ENCODE measurements around the gene DPYSL4.

Gene DPYSL4

GRCh38 chr10:132197271-132198067 is 10.7 kb downstream of the DPYSL4 start:
- DNase-seq = no peak

DNA sequence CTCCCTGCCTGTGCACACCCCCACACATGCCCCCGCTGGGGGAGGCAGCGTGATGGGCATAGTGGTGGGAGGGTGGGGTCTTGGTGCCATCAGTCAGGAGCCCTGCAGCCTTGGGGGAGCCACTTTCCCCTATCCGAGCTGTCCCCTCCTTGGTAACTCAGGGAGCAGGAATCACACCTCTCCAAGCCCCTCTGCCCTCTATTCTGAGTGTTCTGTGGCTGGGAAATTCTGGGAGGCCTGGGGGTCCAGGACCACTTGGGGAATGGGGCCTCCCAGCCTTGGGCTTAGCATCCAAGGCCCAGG is 11.3 kb downstream of the DPYSL4 start:
- no peak for DNase-seq

- DNase-seq = no peak
Measured at GRCh38 chr10:132198381-132199181, 11.8 kb downstream of the DPYSL4 start.

GRCh38 chr10:132199268-132199853 is 12.6 kb downstream of the DPYSL4 start:
- DNase-seq = no peak

- no peak for DNase-seq
Measured at GRCh38 chr10:132199854-132200311, 13.1 kb downstream of the DPYSL4 start.

- DNase-seq = no peak
Measured at GRCh38 chr10:132200344-132201110, 13.8 kb downstream of the DPYSL4 start.

- no peak for DNase-seq
Measured at GRCh38 chr10:132201111-132201969, 14.6 kb downstream of the DPYSL4 start.

- DNase-seq = no peak
Measured at GRCh38 chr10:132202070-132202970, 15.6 kb downstream of the DPYSL4 start.

DNA sequence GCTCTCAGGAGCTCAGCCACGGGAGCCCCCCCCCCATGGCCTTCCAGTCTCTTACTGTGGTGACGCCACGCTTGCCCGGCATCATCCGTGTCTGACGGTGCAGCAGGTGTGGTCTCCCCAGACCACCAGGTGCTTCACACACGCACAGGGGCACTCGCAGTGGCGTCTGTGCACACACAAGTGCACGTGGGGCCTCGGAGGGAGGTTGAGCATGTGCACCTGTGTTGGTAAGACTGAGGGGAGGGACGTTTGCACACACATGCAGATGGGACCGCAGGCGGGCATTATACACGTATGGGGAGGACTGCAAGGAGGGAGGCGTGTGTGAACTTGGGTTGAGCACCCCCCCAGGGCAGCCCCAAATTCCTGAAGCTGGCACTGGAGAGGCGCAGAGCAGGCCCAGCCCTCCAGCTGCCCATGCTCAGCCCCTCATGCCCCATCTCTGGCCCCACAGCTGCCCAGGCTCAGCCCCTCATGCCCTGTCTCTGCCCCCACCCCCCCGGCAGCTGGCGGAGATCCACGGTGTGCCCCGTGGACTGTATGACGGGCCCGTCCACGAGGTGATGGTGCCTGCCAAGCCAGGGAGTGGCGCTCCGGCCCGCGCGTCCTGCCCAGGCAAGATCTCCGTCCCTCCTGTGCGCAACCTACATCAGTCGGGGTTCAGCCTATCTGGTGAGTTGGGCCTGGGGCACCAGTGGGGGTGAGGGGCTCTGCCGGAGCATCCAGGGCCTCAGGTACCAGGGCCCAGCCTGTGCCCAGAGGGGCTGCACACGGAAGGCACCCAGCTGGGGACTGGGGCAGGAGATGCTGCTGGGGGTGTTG is 16.7 kb downstream of the DPYSL4 start:
- DNase-seq = no peak

DNA sequence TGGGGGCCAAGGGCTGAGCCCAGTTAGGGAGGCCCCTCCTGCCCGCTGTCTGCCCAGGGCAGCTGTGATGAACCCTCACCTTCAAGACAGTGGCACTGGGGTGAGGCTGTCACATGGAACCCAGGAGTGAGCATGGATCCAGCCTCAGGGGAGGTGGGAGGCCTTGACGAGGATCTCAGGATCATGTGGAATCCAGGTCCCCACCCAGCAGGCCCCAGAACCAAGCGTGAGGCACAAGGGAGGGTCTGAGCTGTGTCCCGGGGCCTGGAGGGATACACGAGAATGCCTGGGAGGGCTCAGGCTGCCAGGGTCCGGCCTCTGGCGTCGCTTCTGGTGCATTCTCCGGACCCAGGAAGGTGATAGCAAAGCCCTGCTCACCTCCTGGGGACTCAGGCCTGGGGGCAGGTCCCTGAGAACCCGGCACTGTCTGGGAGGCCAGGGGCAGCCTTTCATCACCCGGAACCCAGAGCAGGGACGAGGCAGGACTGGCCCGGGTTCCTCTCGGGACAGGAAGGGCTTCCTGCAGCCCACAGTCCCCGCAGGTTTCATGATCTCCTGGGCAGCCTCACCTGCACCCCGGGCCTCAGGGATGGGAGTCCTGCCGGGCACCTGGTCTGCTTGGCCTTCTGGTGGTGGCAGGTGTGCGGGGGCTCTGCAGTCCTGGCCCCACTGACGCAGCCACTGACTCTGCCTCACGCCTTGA is 17.5 kb downstream of the DPYSL4 start:
- DNase-seq = no peak

DNA sequence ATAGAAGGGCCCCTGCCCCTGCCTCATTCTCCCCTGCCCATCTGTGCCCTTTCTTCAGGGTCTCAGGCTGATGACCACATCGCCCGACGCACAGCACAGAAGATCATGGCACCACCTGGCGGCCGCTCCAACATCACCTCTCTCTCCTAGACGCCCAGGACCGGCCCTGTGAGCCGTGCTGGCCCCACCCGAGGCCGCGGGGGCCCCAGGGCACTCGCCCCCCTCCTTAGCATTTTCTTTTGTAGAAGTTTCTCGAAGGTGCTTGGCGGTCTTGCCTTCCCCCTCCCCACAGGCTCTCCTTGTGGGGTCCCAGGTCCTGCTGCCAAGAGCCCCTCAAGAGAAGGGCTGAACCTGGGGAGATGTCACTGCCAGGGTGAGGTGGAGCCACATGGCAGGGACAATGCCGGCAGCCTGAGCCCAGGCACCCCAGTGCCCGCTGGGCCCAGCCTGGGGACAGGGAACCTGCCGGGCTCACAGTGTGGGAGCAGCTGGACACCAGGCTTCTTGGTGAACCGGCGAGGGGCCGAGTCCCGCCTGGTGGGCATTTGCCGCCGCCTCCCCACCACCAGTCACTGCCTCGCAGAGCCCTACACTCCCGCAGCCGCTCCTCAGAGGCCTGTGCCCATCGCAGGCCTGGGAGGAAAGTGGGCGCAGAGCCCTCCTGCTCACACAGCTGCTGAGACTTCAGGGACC is 18.2 kb downstream of the DPYSL4 start:
- DNase-seq = no peak

- no peak for DNase-seq
Measured at GRCh38 chr10:132205650-132206376, 19.1 kb downstream of the DPYSL4 start.

DNA sequence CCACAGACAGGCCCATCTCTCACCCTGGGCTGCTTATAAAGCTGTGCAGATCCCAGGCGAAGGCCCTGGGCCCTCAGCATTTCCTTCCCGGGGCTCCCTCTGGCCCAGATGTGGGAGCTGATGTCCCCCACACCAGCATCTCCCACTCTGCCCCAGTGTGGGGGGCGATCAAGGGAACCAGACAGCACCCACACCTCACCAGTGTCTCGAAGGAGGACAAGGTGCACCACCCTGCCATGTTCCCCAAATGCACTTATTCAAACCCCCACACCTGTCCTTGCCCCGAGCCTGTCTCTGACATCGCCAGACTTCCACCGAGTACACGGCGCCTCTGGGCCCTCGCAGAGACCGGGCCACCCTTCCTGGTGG is 19.6 kb downstream of the DPYSL4 start:
- no peak for DNase-seq

- DNase-seq = no peak
Measured at GRCh38 chr10:132206806-132207535, 20.2 kb downstream of the DPYSL4 start.

GRCh38 chr10:132207536-132208461 is 21.1 kb downstream of the DPYSL4 start:
- DNase-seq = no peak

DNA sequence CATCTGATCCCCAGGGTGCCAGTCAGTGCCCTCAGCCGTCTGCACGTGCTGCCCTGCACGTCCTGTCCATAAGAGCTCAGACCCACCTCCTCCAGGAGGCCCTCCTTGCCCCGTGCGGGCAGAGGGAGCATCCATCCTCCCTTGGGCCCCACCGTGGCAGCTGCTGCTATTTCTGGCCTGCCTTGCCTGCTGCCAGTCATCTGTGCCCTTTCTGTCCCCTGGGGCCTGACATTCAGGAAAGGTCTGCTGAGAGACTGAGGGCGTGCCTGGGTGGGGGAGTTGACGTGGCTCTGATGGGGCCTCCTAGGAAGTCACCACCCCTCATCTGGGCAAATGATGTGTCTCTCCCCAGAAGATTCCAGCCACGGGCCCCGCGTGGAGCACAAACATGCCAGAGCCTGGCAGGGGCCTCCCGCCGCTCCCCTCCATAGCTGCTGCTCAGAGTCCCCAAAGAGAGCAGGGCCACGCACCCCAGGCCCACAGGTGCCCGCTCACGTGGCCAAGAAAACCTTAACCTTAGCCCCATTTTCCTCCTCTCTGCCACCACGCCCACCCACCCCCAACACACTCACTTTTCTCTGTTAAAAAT is 21.8 kb downstream of the DPYSL4 start:
- DNase-seq = no peak
